Measurements from ENCODE around the gene NOS1AP. TPM values are rescaled to one million over a fixed set of nuclear protein-coding genes. Genes with fewer than 3 reads are reported as not detected.

Gene NOS1AP
- total and polyA plus RNA-seq, 2 donors (not counting 3 experiments of a cell fraction or from before 2014, with no cell fraction given): 1.3 to 5.4 TPM

- BruUV-seq (replicated peaks): no TSS peak
- Histone ChIP-seq H3K4me2 (ENCODE audit: insufficient read depth, low read length) (no peak overlapping the region), H2AFZ (ENCODE audit: low read depth, low read length) (no peak overlapping the region), H3K27ac (ENCODE audit: insufficient read depth, low read depth, low read length) (no peak overlapping the region), H4K20me1 (replicated peaks; ENCODE audit: control insufficient read depth, extremely low read depth, insufficient read depth, low read length) (no peaks in the 10 kb centered on the region), H3K9me3 (replicated peaks; ENCODE audit: control insufficient read depth, insufficient read depth, low read length) (no peaks in the 10 kb centered on the region), H3K9ac (replicated peaks; ENCODE audit: extremely low read depth, insufficient read depth, low read length) (no peak overlapping the region), H3K79me2 (ENCODE audit: control insufficient read depth, insufficient read depth, low read length) (no peaks in the 10 kb centered on the region), H3K4me3 (replicated peaks in 1 of 3; ENCODE audit: insufficient read depth in 1 of 3, low read depth in 1 of 3, low read length in 3 of 3) (no peak overlapping the region), H3K9me1 (replicated peaks; ENCODE audit: control insufficient read depth, extremely low read depth, insufficient read depth, low read length) (no peaks in the 10 kb centered on the region), H3K36me3 (ENCODE audit: control insufficient read depth in 2 of 2, extremely low read depth in 1 of 2, insufficient read depth in 2 of 2, low read length in 2 of 2) (no peaks in the 10 kb centered on the region), H3K4me1 (ENCODE audit: control insufficient read depth, extremely low read depth, insufficient read depth, low read length) (peaks cover 31% of the 10 kb centered on the region), H3K27me3 (ENCODE audit: control insufficient read depth in 2 of 2, insufficient read depth in 2 of 2, low read length in 2 of 2) (no peaks in the 10 kb centered on the region)
- DNase-seq (ENCODE audit: low read depth, low spot score): no peak
- ChIA-PET CTCF (interaction anchor here (1.2 kb wide), 1 partner anchor 152 kb away, joined by 4 read pairs; no protein-coding TSS in a partner anchor), POLR2A (no interaction called here)
- intact Hi-C loops (cut with micrococcal nuclease): no loop called here
- dilution Hi-C loops (cut with MboI; ENCODE audit: extremely low pct_ligation_motif_present, low sequenced_read_pairs): no loop called here
- no peak for FAIRE-seq
- no peak for TF ChIP-seq JUN (IDR thresholded peaks at IDR 0.05; ENCODE audit: borderline replicate concordance, insufficient read depth, insufficient read length, low read depth)
- TF ChIP-seq FOS (IDR thresholded peaks at IDR 0.05; ENCODE audit: borderline replicate concordance, insufficient read depth, low read length): no peak
- no peak for TF ChIP-seq GATA2 (IDR thresholded peaks at IDR 0.05; ENCODE audit: insufficient read depth, insufficient read length, low read depth, low read length)
- TF ChIP-seq EZH2 (IDR thresholded peaks at IDR 0.05; ENCODE audit: borderline replicate concordance, low read depth, low read length, severe bottlenecking): no peak
- no peak for TF ChIP-seq POLR2A (IDR thresholded peaks at IDR 0.05; ENCODE audit: low read depth, low read length)
- no peak for TF ChIP-seq MYC (IDR thresholded peaks at IDR 0.05; ENCODE audit: low read depth, low read length)
- TF ChIP-seq CTCF (IDR thresholded peaks at IDR 0.05; ENCODE audit: extremely low read depth in 1 of 2, insufficient read depth in 1 of 2, low read depth in 1 of 2, low read length in 2 of 2): no peak
- no peak for TF ChIP-seq MAX (IDR thresholded peaks at IDR 0.05; ENCODE audit: insufficient read depth, insufficient read length)
- TF ChIP-seq POLR2AphosphoS5 (IDR thresholded peaks at IDR 0.05; ENCODE audit: insufficient read depth, low read depth, low read length): no peak
Measured at GRCh38 chr1:162189345-162189744, 119.9 kb downstream of the NOS1AP start.
